Natural killer cell (primary cell): ENCODE results near the gene SLC35B2. TPM values are rescaled to one million over a fixed set of nuclear protein-coding genes. Genes with fewer than 3 reads are reported as not detected.

Source experiments
- ATAC-seq, 3 donors: fragments of 150-1000 bp in 2 of 3; fragments of 200-7000 bp in 1 of 3; cut with Tn5 transposase; 1 replicate in 1 of 3; 2 replicates in 2 of 3; pipeline ENCODE4 v1.10.0; 2021; ENCODE audit warnings: mild to moderate bottlenecking in 2 of 3, moderate library complexity in 2 of 3
- DNase-seq, 2 donors: peaks; one replicate each; pipeline versions ENCODE4 v3.0.0 to v3.0.0-alpha.2; 2013 to 2021; ENCODE audit warnings: mixed read lengths in 1 of 2
- H3K27ac ChIP-seq: one replicate; pipeline ENCODE4 v1.5.1; 2013; ENCODE audit warnings: mild to moderate bottlenecking, low read length
- H3K27me3 ChIP-seq: one replicate; pipeline ENCODE4 v1.6.1; 2013; ENCODE audit warnings: low read length; ENCODE audit not compliant: control insufficient read depth, insufficient read depth
- H3K36me3 ChIP-seq: one replicate; pipeline ENCODE4 v1.6.1; 2013; ENCODE audit warnings: low read length; ENCODE audit not compliant: control insufficient read depth, insufficient read depth
- H3K4me1 ChIP-seq: one replicate; pipeline ENCODE4 v1.6.1; 2013; ENCODE audit warnings: low read length; ENCODE audit not compliant: control insufficient read depth, insufficient read depth
- H3K4me3 ChIP-seq: one replicate; pipeline ENCODE4 v1.5.1; 2013; ENCODE audit warnings: low read length
- H3K9me3 ChIP-seq: one replicate; pipeline ENCODE4 v1.6.1; 2013; ENCODE audit warnings: low read length; ENCODE audit not compliant: control insufficient read depth, insufficient read depth
- H3K27ac Mint-ChIP-seq, 2 donors: one replicate each; pipeline ENCODE4 v1.8.0; 2022; ENCODE audit warnings: mild to moderate bottlenecking in 2 of 2, mixed read lengths in 2 of 2, moderate library complexity in 1 of 2
- H3K27me3 Mint-ChIP-seq, 2 donors: one replicate each; pipeline ENCODE4 v1.8.0; 2022; ENCODE audit warnings: low read depth in 2 of 2, mixed read lengths in 2 of 2
- H3K36me3 Mint-ChIP-seq: one replicate; pipeline ENCODE4 v1.8.0; 2022; ENCODE audit warnings: mixed read lengths
- H3K4me1 Mint-ChIP-seq, 2 donors: one replicate each; pipeline ENCODE4 v1.8.0; 2022; ENCODE audit warnings: mixed read lengths in 2 of 2
- H3K4me3 Mint-ChIP-seq: one replicate; pipeline ENCODE4 v1.8.0; 2022; ENCODE audit warnings: mild to moderate bottlenecking, moderate library complexity, mixed read lengths
- H3K9me3 Mint-ChIP-seq, 2 donors: one replicate each; pipeline ENCODE4 v1.8.0; 2022; ENCODE audit warnings: mixed read lengths in 2 of 2
- WGBS: methylation state at CpG from one replicate; pipeline ENCODE4 v1.1.7; 2013; ENCODE audit warnings: missing lambda C conversion rate; ENCODE audit not compliant: insufficient coverage; 5-methylcytosine and 5-hydroxymethylcytosine counted together
- intact Hi-C: fragments of 100-400 bp; cut with micrococcal nuclease; formaldehyde crosslinking; loops from one replicate; pipeline ENCODE4 v1.14.2; 2022
- total RNA-seq, 4 donors: library from RNA; stranded (reverse); fragments of 120-200 nt in 1 of 4; gene quantifications; one replicate each; pipeline versions ENCODE4 v1.2.3 to v1.2.4, GENCODE V29; 2013 to 2022
- TF ChIP-seq, protein P1 (sequence below): fragments of 200-600 bp; IDR thresholded peaks from one replicate; pipeline ENCODE4 v1.8.0; 2022; ENCODE audit warnings: antibody characterized with exemption

SLC35B2 gene
- total RNA-seq, 3 donors from 2014 or later (not counting 1 experiment from before 2014, with no cell fraction given) = 20.9 to 27.7 (median 26.8) TPM

DNA sequence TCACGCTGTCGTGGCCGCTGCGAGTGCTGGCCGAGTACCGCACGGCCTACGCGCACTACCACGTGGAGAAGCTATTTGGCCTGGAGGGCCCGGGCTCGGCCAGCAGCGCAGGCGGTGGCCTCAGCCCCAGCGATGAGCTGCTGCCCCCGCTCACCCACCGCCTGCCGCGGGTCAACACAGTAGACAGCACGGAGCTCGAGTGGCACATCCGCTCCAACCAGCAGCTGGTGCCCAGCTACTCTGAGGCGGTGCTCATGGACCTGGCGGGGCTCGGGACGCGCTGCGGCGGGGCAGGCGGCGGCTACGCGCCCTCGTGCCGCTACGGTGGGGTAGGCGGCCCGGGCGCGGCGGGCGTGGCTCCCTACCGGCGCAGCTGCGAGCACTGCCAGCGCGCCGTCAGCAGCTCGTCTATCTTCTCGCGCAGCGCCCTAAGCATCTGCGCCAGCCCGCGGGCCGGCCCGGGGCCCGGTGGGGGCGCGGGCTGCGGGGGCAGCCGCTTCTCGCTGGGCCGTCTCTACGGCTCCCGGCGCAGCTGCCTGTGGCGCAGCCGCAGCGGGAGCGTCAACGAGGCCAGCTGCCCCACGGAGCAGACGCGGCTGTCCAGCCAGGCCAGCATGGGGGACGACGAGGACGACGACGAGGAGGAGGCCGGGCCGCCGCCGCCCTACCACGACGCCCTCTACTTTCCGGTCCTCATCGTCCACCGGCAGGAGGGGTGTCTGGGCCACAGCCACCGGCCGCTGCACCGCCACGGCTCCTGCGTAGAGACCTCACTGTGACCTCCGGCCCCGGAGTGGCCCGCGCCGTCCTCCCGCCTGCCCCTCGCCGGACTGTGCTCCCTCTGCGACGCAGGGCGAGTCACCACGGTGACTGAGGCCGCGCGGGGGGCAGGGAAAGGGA is 18.7 kb upstream of the SLC35B2 start:
- no peaks in the 10 kb centered on the region for H3K36me3 ChIP-seq
- peaks cover 11% of the 10 kb centered on the region for H3K4me1 ChIP-seq
- H3K27ac ChIP-seq = no peak overlapping the region
- Mint-ChIP-seq H3K27me3 (peaks cover 62 to 65% of the 10 kb centered on the region in 2 donors), H3K36me3 (no peaks in the 10 kb centered on the region), H3K4me3 (peak overlapping the region; percentile 31), H3K9me3 (no peaks in the 10 kb centered on the region), H3K4me1 (peaks cover 0 to 12% of the 10 kb centered on the region in 2 donors), H3K27ac (no peak overlapping the region)
- H3K4me3 ChIP-seq = no peak overlapping the region
- DNase-seq = peak in 1 of 2 donors; percentile 61
- H3K9me3 ChIP-seq = no peaks in the 10 kb centered on the region
- TF ChIP-seq, protein P1, sequence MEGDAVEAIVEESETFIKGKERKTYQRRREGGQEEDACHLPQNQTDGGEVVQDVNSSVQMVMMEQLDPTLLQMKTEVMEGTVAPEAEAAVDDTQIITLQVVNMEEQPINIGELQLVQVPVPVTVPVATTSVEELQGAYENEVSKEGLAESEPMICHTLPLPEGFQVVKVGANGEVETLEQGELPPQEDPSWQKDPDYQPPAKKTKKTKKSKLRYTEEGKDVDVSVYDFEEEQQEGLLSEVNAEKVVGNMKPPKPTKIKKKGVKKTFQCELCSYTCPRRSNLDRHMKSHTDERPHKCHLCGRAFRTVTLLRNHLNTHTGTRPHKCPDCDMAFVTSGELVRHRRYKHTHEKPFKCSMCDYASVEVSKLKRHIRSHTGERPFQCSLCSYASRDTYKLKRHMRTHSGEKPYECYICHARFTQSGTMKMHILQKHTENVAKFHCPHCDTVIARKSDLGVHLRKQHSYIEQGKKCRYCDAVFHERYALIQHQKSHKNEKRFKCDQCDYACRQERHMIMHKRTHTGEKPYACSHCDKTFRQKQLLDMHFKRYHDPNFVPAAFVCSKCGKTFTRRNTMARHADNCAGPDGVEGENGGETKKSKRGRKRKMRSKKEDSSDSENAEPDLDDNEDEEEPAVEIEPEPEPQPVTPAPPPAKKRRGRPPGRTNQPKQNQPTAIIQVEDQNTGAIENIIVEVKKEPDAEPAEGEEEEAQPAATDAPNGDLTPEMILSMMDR = no peak
- intact Hi-C loops = no loop called here
- peaks cover 38% of the 10 kb centered on the region for H3K27me3 ChIP-seq
- 20% methylated on average over 109 of the region's 109 CpGs for WGBS
- peak; percentile 19 to 75 (median 50) for ATAC-seq

DNA sequence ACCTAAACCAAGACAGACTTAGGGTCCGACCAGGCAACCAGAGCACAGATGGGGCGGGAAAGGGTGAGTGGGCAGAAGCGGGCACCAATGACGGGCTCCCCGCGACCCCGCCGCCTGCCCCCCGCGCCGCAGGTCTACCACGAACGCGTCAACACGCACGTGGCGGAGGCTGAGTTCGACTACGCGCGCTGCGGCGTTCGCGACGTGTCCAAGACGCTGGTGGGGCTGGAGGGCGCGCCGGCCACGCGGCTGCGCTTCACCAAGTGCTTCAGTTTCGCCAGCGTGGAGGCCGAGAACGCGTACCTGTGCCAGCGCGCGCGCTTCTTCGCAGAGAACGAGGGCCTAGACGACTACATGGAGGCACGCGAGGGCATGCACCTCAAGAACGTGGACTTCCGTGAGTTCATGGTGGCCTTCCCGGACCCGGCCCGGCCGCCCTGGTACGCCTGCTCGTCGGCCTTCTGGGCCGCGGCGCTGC is 18.0 kb upstream of the SLC35B2 start:
- DNase-seq (no peak), ATAC-seq (no peak)
- Mint-ChIP-seq H3K27me3 (peaks cover 58 to 60% of the 10 kb centered on the region in 2 donors), H3K36me3 (no peaks in the 10 kb centered on the region), H3K4me1 (peaks cover 0 to 13% of the 10 kb centered on the region in 2 donors), H3K9me3 (no peaks in the 10 kb centered on the region), H3K4me3 (no peak overlapping the region), H3K27ac (no peak overlapping the region)
- H3K27ac ChIP-seq = no peak overlapping the region
- no peak overlapping the region for H3K4me3 ChIP-seq
- no peaks in the 10 kb centered on the region for H3K9me3 ChIP-seq
- WGBS = 83% methylated on average over 59 of the region's 59 CpGs
- TF ChIP-seq, protein P1 = no peak
- H3K4me1 ChIP-seq = peaks cover 13% of the 10 kb centered on the region
- H3K36me3 ChIP-seq = no peaks in the 10 kb centered on the region
- intact Hi-C loops = no loop called here
- peaks cover 39% of the 10 kb centered on the region for H3K27me3 ChIP-seq

DNA sequence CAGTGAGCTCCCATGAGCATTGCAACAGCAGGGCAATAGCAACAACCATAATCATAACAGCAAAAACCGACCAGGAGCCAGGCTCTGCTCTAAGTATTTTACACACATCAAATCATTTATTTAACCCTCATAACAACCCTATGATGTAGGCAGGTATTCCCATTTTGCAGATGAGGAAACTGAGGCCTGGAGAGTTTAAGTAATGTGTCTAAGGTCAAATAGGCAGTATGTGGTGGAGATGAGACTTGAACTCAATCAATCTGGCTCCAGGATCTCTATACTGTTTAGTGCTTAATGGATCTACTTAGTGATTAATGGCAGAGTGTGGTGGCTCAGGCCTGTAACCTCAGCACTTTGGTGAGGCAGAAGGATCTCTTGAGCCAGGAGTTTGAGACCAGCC is 16.3 kb upstream of the SLC35B2 start:
- H3K27me3 Mint-ChIP-seq = peaks cover 60 to 67% of the 10 kb centered on the region in 2 donors
- TF ChIP-seq, protein P1 = no peak
- peaks cover 17% of the 10 kb centered on the region for H3K4me1 ChIP-seq
- H3K36me3 ChIP-seq = no peaks in the 10 kb centered on the region
- no peak overlapping the region for H3K27ac ChIP-seq
- H3K27me3 ChIP-seq = peaks cover 46% of the 10 kb centered on the region
- intact Hi-C loops = no loop called here
- WGBS = 43% methylated on average over 1 of the region's 1 CpG
- no peak overlapping the region for H3K27ac Mint-ChIP-seq
- H3K4me1 Mint-ChIP-seq = peaks cover 0 to 19% of the 10 kb centered on the region in 2 donors
- H3K36me3 Mint-ChIP-seq = no peaks in the 10 kb centered on the region
- no peak overlapping the region for H3K4me3 Mint-ChIP-seq
- no peaks in the 10 kb centered on the region for H3K9me3 ChIP-seq
- no peak for DNase-seq
- no peaks in the 10 kb centered on the region for H3K9me3 Mint-ChIP-seq
- H3K4me3 ChIP-seq = no peak overlapping the region
- no peak for ATAC-seq
